Activated naive CD4-positive, alpha-beta T cell (primary cell): ENCODE data around the gene LPCAT1.
"Not testable (repeated sequence)": the region's sequence is repeated elsewhere in the genome, so short reads cannot be mapped to it uniquely, and the experiment has no call there.

Experiments used
- DNase-seq, 4 experiments: peaks; one replicate each; lab custom pipeline; 2025; lab: John Stamatoyannopoulos, UW

The LPCAT1 gene

GRCh38 chr5:1508659-1509290 is 15.0 kb downstream of the LPCAT1 start:
- DNase-seq: no peak

- DNase-seq: no peak
Measured at GRCh38 chr5:1507961-1508658, 15.7 kb downstream of the LPCAT1 start.

DNA sequence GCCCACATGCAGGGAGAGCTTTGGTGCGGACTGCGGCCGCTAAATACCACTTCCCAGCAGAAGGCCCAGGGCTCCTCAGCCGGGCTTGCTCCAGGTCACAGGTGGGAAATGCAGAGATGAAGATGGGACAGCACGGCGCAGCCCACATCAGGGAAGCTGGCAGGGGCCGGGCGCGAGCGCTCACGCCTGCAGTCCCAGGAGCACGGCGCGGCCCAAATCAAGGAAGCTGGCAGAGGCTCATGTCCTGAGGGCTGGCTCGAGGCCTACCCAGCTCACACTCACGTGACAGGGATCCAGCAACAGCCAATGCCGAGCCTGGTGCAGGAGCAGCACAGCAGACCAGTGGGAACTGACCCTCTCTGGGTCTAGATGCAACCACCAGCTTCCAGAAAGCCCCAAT is 16.3 kb downstream of the LPCAT1 start:
- DNase-seq: no peak

GRCh38 chr5:1507014-1507375 is 16.8 kb downstream of the LPCAT1 start:
- no peak for DNase-seq

DNA sequence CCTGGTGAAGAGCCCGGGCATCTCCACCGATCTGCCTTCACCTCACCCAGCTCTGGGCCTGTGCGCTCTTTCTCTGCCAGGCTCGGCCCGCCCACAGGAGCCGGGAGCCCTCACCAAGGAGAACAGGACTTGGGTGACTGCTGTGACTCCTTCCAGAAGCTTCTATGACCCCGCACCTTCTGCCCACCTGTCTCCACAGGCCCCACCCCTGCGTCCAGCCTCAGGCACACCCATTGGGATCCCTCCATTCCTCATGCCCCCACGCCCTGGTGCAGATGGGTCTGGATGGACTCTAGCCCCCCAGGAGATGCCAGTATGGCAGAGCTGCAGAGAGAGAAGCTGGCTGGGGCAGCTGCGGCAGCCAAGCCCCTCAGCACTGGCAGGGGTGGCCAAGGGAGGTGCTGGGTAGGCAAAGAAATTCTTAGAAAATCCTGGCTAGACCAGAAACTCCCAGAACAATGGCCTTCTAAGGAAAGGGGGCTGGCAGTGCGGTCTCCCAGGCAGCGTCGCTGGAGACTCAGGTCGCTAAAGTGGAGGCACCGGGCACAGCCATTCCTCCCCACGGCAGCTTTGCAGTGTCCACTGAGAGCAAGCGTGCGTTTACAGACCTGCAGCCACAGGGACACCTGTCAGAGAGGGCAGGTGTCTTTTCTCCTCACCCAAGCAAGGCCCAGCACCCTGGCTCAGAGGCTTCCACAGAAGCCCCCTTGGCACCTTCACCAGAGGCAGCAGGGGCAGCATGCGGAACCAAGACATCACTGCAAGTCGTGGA is 17.3 kb downstream of the LPCAT1 start:
- no peak for DNase-seq

- DNase-seq: no peak
Measured at GRCh38 chr5:1505506-1506241, 18.1 kb downstream of the LPCAT1 start.

- not testable (repeated sequence) for DNase-seq
Measured at GRCh38 chr5:1505089-1505488, 18.7 kb downstream of the LPCAT1 start.

DNA sequence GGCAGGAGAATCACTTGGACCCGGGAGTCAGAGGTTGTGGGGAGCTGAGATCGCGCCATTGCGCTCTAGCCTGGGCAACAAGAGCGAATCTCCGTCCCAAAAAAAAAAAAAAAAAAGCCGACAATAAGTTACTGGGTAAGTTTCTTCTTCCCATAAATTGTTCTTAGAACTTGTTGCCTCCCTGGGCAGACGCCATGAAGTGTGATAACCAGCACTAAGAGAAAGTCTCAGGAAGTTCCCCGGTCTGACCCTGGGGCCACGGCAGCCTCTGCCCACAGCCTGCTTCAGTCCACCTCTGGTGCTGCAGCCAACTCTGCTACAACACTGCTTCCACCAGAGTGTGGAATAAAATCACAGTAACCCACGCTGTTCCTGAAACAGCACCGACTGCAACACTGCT is 19.1 kb downstream of the LPCAT1 start:
- DNase-seq: no peak

GRCh38 chr5:1504069-1504595 is 19.6 kb downstream of the LPCAT1 start:
- DNase-seq: no peak

DNA sequence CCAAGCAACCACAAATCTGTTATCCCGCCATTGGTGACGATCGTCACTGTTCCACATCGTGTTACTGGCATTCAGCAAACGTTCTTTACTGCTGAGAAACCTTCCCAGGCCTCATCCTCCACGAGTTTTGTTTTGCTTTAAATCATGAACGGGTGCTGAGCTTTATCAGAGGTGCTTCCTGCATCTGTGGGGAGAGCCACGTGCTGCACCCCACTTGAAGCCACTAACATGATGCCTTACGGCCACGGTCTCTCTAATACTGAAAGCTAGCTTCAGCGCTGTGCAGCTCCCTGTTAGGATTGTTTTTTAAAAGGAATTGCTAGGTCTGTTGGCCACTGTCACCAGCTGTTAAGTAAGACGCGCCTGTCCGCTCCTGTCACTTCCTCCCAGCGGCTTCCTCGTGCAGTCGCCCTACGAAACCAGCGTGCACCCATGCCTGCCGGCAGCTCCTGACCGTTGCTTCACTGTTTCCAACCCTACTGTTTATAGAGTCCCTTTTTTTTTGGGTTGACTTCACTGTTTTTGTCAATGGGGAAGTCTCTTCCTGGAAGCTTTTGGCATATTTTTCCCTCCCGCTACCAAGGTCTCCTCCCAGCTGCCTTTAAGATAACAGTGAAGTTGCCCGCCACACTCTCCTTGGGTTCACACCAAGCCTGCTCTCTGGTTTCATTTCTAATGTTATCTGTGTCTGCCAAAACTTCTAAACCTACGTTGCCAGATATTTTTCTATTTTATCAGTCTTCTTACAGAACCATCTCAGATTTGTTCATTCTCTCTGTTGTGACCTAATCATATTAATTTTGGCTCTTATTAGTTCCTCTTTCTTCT is 20.3 kb downstream of the LPCAT1 start:
- no peak for DNase-seq

GRCh38 chr5:1502737-1503120 is 21.0 kb downstream of the LPCAT1 start:
- no peak for DNase-seq

DNA sequence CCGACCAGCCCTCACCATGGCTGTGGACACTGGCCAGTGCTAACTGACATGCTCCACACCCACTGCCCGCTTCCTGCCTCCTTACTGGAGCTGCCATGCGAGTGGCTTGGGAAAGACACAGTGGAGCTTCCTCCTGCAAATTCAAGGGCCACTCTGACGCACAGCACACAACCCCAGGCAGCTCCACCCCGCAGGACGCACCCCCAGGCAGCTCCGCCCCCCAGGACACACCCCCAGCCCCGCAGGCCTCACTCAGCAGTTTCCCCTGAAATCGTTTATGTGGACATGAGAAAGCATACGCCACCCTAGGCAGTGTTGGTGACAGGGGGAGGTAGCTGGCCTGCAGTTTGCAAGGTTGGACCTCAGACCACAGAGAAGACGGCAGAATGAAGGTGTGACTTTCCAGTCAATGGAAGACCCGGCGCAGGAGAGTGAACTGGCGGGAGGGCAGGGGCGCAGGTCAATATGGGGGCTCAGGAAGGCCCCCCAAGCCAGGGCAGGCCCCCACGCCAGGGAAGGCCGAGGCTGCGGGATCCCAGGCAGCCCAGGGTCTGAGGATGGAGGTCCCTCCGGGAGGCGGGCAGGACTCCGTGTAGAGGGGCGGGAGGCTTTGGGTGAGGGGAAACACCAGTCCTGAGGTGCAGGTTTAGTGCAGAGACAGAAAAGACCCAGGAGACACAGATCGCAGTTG is 21.6 kb downstream of the LPCAT1 start:
- DNase-seq: no peak

GRCh38 chr5:1501372-1502045 is 22.3 kb downstream of the LPCAT1 start:
- no peak for DNase-seq

DNA sequence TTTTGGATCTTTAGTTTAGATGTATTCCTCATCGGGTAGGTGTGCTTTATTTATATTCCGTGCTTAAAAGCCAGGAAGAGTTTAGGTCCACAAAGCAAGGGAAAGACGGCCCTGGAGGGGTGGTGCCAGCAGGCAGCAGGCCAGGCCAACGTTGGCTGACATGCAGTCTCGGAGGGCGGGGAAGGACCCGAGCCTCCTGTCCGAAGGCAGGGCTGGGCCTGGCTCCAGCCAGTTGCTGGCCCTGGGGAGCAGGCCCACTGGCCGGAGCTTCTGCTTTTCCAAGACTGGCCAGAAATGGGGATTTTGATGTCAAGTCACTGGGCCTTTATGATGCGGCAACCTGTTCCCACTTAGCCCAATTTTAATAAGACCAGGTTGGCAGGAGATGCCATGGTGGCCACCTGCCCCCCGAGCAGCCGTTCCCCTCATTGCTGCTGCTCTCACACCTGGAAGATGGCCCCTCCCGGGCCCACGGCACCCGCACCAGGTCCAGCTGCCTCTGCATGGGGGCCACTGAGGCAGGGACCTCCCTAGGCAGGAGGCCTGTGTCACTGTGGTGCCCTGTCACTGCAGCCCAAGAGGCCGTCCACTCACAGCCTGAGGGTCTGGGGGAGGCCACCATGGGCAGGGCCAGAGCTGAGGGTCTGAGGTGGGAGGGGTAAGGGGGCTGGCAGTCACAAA is 23.2 kb downstream of the LPCAT1 start:
- DNase-seq: no peak

GRCh38 chr5:1499851-1500250 is 23.9 kb downstream of the LPCAT1 start:
- DNase-seq: no peak

DNA sequence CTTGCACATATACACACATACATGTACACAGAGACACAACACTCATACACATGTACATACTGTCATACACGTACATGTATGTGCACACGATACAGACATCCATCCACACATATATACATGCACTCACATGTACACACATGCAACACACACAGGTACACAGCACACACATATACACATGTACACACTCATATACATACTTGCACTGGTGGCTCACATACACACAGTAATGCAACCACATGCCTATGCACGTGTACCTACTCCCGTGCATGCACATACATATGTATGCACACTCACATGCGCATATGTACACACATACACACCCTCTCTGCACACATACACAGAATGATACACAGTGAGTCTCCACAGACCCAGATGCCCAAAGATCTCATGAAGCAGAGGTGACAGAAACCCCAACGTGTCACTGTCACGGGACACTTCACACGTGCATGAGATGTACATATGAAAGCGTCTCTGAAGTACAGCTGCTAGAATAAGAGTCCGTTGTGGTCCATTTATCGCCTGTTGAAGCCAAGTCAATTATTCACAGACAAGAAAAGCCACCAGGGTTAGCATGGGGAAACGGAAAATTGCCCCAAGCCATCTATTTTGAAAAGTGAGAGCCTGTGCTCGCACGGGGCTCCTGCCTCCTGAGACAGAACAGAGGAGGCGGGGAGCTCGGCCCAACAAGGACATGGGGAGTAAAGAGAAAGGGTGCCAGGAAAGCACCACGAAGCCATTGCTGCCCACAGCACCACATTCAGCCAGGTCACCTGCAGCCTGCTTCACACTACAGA is 24.9 kb downstream of the LPCAT1 start:
- no peak for DNase-seq

GRCh38 chr5:1497795-1498622 is 25.8 kb downstream of the LPCAT1 start:
- no peak for DNase-seq

- no peak for DNase-seq
Measured at GRCh38 chr5:1497242-1497777, 26.4 kb downstream of the LPCAT1 start.
